Activated T-cell treated with anti-CD3 and anti-CD28 coated beads for 48 hours (primary cell): ENCODE measurements around the gene KCNQ5.

Experiments used
- DNase-seq: peaks from one replicate; pipeline ENCODE4 v3.0.0-alpha.2; 2020; ENCODE audit warnings: low read depth

KCNQ5 gene

DNA sequence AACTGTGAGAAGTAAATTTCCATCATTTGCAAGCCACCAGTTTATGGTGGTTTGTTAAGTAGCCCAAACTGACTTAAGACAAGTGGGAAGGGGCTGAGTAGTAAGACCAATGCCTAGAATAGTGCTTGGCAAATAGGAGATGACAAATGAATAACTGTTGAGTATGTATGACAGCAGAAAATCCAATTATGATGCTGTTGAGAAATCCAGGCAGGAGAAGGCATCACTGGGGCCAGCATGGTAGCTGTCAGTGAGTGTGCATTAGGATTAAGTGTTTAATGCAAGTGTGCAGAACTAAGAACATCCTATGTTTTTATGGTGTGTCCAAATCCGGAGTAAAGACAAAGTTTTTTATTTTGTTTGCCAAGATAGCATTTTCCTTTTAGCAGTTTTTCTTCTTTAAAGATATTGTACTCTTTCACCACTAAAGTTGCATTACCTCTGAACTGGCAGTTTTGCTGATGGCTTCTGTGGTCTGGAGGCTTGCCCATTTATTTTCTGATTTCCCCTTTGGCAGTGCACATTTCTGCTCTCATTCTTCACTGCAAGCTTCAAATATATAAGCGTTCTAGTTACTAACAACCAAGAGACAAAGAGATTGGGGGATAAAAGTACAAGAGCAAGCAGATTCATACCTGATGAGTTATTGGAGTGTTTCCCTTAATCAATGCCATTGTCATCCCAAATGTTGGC lies 289.7 kb downstream of the KCNQ5 start:
- no peak for DNase-seq

DNA sequence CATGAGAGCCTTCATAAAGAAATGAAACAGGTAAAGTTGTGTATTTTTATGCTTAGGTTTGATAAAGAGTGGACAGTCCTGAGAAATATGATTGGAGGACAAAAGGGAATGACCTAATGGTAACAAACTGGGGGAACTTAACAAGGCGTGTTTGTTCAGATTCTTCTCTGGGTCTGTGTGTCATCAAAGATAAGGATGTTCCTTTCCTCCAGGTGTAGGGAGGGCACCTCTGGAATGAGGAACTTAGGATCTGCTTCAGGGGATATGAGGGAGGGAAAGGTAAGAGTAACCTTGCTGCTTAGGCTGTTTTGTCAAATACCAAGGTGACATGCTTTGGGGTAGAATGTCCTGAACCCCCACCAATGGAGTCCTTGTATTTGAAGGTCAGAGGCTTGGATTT lies 291.9 kb downstream of the KCNQ5 start:
- no peak for DNase-seq

DNA sequence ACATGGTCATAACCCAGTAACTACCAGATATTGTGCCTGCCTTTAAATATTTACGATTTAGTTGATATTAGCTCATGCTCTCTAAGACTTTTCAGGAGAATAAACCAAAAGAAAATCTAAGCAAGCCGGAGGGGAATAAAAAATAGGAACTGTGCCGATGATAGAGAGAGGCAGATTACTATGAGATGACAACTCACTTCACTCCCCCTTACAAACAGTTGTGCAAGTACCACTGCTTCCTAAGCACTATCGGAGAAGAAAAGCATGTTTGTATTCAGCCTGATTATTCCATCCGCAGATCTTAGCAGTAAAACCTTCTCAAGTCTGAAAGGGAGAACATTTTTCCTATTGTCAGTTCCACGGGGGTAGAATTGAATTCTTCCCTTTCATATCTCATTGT lies 294.4 kb downstream of the KCNQ5 start:
- no peak for DNase-seq

DNA sequence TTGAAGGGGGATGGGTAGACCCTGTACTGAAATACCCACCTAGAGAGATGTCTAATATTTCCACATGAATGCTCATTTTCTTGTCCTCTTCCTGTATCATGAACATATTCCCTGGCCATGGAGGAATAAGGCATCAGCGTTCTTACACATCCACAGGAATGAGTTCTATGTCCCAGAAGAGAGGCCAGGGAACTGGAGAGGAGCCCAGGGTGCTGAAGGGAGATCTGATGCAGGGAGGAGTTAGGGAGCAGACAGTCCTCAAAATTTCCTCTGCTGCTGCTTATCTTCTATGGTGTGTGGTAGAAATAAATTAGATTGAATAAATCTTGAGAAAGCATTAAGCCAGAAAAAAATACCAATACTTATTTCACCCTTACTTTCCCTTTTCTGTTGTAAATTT lies 295.0 kb downstream of the KCNQ5 start:
- DNase-seq, result no peak

DNA sequence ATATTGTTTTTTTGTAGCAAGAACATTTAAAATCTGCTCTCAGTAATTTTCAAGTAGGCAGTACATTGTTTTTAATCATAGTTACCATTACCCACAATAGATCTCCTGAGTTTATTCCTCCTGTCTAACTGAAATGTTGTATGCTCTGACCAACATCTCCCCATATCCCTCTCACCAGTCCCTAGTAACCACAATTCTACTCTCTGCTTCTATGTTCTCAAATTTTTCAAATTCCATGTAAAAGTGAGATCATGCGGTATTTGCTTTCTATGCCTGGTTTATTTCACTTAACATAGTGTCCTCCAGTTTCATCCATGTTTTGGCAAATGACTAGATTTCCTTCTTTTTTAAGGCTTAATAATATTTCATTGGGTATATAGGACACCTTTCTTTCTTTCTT lies 300.5 kb downstream of the KCNQ5 start:
- DNase-seq, result no peak

DNA sequence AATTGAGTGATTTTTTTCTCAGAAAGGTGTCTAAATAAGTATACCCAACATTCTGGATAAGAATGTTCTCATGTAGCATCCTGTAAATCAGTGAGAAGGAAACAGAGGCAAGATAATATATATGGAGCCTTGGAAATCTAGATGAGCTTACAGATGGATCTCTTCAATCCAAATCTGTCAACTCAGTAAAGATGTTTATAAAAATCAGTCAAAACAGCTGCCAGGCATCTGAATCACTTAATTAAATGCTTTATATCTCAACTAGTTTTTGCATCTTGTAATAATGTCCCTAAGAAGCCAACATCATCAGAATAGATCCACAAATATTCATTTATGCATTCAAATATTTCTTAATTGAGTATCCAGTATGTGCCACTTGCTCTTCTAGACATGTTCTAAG lies 303.3 kb downstream of the KCNQ5 start:
- no peak for DNase-seq

DNA sequence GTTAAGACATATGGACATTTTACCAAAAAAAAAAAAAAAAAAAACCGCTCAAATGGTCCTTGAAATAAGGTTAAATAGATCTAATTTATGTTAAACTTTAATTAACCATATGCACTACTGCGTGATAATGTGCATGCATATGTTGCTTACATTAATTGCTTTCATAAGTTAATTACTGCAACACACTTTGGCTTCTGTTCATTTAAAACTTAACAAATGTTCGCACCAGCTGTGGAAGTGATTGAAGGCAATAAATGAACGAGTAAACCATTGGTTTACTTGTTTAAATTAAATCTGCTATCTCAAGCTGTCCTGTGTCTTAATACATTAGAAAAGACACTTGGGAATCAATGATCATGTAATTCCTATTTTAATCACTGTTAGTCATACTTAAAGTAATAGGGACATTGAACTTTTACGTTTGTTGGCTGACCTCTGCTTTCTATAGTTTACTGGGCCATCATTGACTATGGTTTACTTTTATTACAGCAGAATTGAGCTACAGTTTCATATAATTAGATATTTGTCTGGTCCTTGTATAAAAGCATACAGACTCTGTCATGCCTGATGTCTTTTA lies 308.8 kb downstream of the KCNQ5 start:
- DNase-seq, result no peak

DNA sequence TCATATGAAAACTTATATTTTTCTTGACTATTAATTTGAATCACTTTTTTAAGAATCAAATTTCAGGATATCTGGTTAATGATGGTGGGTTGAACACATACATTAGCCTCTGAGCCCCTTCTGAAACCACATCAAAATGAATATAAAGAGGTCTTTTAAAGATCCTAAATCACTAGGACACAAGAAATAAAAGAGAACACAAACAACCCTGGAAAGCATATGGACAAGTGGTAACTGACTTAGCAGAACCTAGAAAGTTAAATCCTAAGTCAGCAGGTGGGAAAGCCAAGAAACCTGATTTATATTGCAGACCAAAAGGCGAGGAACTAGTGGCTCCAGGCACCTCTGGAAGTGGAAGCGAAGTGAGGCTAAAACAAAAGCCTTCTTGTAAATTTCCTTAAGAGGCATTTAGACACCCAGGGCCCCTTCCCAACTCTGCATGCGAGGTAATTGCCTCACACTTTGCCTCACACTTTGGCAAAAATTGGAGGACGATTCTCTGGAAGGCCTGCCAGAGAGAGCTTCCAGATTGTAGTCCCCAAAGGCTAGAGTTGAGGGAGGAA lies 309.5 kb downstream of the KCNQ5 start:
- DNase-seq, result no peak

DNA sequence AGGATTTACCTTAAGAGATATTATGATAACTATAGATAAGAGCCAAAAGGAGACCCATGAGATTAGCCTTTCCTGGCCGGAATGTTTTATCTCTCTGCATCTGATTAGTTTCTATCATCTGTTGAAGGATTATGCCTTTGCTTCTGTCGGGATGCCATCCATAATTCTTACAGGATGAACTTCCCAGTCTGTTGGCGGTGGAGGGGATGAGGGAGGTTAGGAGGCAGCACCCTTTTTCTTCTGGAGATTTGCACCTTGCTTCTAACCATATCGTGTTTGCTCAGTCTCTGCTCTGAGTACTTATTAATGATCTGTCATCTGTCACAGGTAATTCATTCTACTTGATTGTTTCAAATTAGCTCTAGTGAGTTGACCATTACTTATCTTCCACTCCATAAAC lies 311.4 kb downstream of the KCNQ5 start:
- DNase-seq, result no peak

DNA sequence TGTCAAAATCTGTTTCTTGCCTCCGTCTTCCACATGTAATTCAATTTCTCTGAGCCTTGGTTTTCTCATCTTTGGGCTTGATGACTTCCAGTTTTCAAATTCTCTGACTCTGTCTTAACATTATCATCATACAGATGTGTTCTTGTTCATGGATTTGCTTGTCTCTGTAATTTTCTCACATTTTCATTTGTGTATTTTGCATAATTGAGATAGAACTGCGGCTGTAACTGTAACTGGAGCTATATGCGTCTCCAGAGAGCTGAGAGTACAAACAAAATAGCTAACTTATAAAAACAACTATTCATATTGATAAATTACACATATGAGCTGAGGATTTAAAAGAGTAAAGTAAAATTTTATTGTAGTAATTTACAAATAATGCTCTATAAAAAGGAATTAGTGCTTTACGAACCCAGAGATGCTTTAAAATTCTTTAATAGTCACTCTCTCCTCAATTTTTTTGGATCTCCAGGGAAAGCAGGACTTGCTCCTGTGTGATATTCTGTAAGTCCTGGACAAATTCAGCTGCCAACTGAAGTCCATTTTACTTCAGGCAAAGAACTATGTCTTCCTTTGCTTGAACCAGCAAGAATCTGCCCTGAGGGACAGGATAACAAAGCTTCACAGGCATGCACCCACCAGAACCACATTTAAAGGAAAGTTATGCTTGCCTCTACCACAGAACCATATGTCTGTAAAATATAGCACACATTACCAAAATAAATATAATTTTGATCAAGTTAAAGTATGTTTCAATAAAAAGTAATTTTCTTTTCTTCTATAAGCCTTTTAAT lies 315.1 kb downstream of the KCNQ5 start:
- DNase-seq, result no peak

DNA sequence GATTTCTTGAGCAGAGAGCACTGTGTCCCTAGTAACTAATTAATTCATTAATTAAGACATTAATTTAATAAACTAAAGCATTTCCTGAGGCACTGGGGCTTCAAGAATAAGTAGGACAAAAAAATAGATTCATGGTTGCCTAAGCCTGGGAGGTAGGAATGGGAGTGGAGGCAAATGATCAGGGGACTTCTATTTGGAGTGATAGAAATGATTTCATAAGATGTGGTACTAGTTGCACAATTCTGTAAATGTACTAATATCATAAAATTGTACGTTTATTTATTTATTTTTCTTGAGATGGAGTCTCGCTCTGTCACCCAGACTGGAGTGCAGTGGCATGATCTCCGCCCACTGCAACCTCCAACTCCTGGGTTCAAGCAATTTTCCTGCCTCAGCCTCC lies 316.2 kb downstream of the KCNQ5 start:
- DNase-seq, result no peak

DNA sequence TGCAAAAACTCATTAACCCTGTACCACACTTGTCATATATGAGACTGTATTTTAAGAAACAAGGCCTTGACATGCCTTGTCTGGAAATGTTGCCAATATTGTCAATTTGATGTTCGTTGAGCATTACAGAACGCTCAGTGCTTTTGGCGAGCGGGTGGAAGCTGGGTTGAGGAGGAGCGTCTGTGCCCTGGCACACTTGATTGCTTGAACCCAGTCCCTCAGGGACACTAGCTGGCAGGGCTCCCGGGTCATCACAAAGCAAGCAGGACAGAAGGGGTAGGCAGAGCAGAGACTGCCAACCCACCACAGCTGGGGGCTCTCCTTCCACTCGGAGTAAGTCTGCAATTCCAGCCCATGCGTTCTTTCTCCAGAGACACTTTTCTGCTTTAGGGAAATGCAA lies 317.1 kb downstream of the KCNQ5 start:
- no peak for DNase-seq

DNA sequence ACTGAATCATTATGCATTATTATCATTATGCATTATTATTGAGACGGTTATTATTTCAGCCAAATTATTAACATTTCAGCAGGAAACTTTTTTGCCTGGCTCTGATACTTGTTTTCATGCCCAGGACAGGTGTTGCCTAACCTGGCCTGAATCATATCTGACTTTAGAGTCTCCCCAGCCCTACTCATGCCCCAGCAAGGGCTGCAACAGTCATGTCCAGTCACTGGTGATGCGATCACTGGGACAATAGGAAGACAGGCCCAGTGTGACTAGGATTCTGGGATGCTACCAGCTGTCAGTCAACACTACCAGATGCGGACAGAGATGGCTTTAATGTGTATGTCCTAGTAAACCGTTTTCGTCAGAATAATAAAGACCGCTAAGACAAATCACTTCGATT lies 318.4 kb downstream of the KCNQ5 start:
- no peak for DNase-seq

DNA sequence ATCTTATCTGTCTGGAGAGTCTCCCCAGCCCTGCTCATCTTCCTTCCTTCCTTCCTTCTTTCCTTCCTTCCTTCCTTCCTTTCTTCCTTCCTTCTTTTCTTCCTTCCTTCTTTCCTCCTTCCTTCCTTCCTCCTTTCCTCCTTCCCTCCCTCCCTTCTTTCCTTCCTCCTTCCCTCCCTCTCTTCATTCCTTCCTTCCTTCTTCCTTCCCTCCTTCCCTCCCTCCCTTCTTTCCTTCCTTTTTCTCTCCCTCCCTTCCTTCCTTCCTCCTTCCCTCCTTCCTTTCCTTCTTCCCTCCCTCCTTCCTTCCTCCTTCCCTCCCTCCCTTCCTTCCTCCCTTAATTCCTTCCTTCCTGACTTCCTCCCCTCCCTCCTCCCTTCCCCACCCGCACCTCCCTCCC lies 319.4 kb downstream of the KCNQ5 start:
- no peak for DNase-seq

DNA sequence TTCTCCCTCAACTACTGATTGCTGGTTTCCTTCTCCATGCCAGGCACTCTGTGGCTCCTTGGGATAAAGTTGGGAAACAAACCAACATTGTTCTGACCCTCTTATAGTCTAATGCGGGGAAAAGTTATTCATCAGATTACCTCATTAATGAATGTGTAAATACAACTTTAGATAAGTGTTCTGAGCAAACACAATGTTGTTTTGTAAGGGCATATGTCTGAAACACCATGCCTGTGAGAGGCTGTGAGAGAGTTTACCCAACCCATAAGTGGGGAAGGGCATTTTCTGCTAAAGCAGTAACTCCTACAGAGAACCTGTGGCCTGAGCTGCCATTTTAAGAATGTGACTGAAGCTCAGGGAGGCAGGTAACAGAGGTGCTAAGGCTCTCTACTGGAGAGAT lies 319.9 kb downstream of the KCNQ5 start:
- no peak for DNase-seq

DNA sequence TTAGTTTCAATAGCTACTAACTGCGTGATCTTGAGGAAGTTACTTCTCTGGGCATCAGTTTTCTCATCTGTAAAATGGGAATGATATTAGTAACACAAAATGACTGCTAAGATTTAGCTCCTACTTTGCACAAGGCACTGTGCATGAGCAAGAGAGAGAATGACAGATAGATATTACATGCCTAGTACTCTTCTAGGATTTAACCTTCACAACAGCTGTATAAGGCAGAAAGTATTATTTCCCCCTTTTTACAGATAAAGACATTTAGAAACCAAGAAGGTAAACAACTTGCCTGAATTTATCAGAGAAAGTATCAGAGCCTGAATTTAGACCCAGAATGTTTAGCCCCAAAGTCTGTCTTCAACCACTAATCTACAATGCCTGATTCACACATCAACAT lies 321.8 kb downstream of the KCNQ5 start:
- DNase-seq, result no peak

DNA sequence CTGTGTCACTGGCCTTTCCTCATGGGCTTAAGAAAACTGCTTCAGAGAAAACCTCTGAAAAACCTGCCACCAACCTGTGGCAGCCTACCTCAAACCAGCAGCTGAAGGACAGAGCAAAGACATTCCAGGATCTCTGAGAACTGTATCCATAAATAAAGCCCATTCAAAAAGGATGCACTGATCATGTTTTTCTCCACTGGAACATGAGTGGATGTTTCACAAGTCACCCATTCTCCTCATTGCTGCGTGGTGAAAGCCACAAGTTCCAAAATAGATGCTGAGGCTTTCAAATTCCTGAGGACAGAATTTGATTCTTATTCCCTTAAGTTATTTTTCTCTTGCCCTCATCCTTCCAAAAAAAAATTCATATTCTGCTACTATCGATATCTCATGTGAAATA lies 322.8 kb downstream of the KCNQ5 start:
- DNase-seq, result no peak

DNA sequence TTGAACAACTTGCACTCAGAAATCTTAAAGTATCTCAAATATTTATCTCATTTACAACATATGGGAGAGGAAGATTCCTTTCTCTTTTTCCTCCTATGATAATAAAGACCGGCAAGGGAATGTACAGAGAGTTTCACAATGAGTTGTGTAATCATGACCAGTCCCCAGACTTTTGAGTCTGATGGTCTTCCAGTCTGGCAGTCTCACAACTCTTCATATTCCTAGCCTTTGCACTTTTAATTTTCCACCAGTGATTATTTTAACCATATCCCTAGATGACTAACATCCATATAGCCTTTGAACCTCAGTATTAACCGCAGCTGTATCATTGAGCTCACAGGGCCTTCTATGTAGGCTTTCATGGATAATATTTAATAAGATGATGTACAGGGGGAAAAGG lies 324.9 kb downstream of the KCNQ5 start:
- no peak for DNase-seq

DNA sequence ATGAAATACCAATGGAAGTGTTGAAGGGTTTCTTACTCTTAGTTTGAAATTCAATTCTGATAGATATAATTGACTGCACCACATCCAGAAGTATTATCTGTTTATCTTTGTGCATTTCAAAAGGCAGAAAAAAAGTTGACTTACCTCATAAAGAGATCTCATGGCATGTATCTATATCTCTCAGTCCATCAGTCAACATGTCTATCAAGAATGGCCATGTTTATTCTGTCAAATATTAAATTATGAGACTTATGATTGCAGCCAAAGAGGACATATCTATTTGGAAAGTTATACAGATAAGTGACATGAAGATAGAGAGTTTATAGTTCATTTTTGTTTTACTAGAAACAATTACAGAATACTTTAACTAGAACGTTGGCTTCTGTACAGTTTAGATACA lies 325.7 kb downstream of the KCNQ5 start:
- DNase-seq, result no peak

DNA sequence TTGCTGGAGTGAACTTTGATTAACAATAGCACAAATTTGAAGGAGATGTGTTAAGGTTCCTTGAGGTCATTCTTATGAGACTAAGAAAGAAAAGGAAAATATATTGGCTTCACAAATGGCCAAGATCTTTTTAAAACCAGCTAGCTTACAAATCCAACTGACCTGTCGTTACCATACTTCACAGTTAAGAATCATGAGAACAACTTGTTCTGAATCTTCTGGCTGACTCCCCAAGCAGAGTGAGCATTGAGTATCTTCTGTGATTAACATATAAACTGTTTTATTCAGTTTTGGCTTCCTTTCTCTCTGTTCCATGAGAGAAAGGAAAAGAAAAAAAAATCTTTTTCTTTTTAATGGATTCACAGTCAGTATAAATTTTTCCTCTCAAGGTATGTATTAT lies 326.3 kb downstream of the KCNQ5 start:
- no peak for DNase-seq

DNA sequence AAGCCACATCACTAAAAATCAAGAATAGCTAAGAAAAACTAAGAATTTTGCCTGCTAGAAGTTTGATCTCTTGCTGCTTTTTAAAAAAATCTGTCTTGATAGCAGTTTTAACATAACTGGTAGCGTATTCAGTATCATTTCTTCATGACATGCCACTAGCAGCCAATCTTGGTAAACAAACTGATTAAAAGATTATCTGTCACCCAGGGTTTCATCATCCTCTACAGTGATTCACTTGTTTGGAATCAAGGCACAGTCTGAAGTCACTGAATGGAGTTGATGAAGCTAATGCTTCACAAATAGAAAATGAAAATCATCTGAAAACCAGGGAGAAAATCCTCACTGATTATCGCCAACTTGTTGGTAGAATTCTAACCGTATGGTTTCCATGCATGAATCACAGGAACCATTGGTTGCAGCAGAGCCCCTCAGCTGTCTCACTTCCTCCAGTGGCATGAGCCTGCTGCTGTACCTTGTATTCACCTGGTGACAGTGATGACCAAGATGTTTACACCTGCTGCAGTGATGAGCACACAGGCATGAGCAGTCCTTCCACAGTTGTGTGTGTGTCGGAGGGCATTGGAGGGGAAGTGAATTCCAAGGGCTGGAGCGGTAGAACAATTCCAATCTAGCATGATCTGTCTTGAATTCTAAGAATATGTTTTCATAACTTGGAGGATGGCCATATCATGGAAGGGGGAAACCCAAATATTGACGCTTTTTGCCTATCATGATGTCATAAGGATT lies 328.4 kb downstream of the KCNQ5 start:
- DNase-seq, result no peak

DNA sequence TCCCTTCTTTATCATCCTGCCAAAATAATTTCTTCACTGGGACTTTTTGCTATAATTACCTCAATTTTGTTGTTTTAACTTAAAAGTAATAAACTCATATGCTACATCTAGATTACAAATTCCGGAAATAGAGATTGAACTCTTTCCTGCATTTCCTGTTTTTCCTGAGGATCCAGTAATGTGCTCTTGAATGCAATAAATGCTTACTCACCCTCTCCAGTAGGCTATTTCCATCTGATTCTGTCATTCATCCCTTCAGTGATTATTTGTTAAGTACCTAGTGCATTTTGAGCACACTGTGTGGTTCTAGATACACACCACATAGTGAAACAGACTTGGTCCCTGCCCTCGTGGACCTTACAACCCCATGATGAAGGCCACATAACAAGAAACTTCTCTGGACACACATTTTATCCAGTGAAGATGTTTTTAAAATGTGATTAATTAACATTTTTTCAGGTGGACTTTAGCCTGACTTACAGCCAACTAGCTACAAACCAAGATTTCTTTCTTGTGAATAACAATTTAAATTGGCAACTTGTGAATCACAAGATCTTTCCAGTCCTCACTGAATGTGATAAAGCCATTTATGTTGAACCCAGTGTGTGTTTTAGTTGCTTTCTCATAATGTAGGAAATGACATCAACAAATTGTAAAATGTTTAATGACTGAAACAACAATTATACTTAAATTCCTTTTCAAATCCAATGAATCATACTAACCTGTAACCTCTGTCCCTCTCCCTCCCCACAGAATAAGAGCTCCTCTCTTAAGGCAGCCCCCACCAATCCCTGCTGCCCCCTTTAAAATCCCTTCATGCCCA lies 331.2 kb downstream of the KCNQ5 start:
- no peak for DNase-seq
